ENCODE measurements around the gene DGKH. TPM values are rescaled to one million over a fixed set of nuclear protein-coding genes. Genes with fewer than 3 reads are reported as not detected.

DGKH gene
- total RNA-seq, 1 donor from 2014 or later, result 17.9 TPM

- Histone ChIP-seq H3K4me3 (ENCODE audit: low read depth, low read length) (no peak overlapping the region), H3K36me3 (ENCODE audit: control insufficient read depth, insufficient read depth, low read length) (peaks cover 1% of the 10 kb centered on the region), H3K27me3 (ENCODE audit: control insufficient read depth, insufficient read depth, low read length) (no peaks in the 10 kb centered on the region)
- DNase-seq (ENCODE audit: low read depth), result no peak
- TF ChIP-seq, protein P1, sequence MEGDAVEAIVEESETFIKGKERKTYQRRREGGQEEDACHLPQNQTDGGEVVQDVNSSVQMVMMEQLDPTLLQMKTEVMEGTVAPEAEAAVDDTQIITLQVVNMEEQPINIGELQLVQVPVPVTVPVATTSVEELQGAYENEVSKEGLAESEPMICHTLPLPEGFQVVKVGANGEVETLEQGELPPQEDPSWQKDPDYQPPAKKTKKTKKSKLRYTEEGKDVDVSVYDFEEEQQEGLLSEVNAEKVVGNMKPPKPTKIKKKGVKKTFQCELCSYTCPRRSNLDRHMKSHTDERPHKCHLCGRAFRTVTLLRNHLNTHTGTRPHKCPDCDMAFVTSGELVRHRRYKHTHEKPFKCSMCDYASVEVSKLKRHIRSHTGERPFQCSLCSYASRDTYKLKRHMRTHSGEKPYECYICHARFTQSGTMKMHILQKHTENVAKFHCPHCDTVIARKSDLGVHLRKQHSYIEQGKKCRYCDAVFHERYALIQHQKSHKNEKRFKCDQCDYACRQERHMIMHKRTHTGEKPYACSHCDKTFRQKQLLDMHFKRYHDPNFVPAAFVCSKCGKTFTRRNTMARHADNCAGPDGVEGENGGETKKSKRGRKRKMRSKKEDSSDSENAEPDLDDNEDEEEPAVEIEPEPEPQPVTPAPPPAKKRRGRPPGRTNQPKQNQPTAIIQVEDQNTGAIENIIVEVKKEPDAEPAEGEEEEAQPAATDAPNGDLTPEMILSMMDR (IDR thresholded peaks at IDR 0.05; ENCODE audit: insufficient read depth, low read length, poor library complexity, severe bottlenecking), result no peak
Observed at GRCh38 chr13:42057918-42058530, 9.6 kb downstream of the DGKH start.

DNA sequence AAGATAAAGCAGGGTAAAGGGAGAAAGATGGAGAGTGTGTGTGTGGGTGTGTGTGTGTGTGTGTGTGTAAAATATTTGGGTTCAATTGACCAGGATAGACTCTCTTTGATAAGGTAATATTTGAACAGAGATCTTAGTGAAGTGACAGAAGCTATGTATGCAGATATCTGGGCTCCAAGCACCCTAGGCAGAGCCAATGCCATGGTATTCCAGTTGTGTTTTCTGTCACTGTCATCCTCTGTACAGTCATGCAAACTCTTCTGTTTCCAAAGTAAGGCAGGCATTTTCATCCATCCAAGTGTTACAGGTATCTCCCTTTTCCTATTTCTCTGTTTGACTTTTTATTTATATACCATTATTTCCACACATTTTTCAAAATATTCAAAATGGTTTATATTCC lies 13.5 kb downstream of the DGKH start:
- TF ChIP-seq, protein P1 (IDR thresholded peaks at IDR 0.05; ENCODE audit: insufficient read depth, low read length, poor library complexity, severe bottlenecking), result no peak
- Histone ChIP-seq H3K36me3 (ENCODE audit: control insufficient read depth, insufficient read depth, low read length) (peaks cover 1% of the 10 kb centered on the region), H3K4me3 (ENCODE audit: low read depth, low read length) (no peak overlapping the region), H3K27me3 (ENCODE audit: control insufficient read depth, insufficient read depth, low read length) (no peaks in the 10 kb centered on the region)
- DNase-seq (ENCODE audit: low read depth), result no peak

GRCh38 chr13:42063105-42063504 lies 14.7 kb downstream of the DGKH start:
- Histone ChIP-seq H3K27me3 (ENCODE audit: control insufficient read depth, insufficient read depth, low read length) (no peaks in the 10 kb centered on the region), H3K36me3 (ENCODE audit: control insufficient read depth, insufficient read depth, low read length) (peaks cover 1% of the 10 kb centered on the region), H3K4me3 (ENCODE audit: low read depth, low read length) (no peak overlapping the region)
- TF ChIP-seq, protein P1 (IDR thresholded peaks at IDR 0.05; ENCODE audit: insufficient read depth, low read length, poor library complexity, severe bottlenecking), result no peak
- DNase-seq (ENCODE audit: low read depth), result no peak

DNA sequence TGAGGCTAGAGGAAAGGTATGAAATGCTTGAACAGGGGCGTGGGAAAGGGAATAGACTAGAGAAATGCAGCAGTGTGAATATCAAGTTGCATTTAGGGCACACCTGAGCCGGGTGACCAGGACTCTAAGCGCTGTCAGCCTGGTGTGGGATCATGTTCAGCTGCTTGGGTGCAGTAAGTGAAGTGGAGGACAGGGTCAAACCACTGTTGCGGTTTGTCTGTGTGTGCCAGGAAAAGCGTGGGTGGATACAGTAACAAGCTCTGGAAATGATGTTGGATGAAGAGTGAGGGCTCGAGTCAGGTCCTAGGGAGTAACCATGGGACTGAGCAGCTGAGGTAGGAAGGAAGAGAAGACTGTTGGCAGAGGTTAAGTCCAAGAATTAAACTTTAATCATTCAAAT lies 15.8 kb downstream of the DGKH start:
- no peak overlapping the region for H3K4me3 ChIP-seq (ENCODE audit: low read depth, low read length)
- TF ChIP-seq, protein P1 (IDR thresholded peaks at IDR 0.05; ENCODE audit: insufficient read depth, low read length, poor library complexity, severe bottlenecking), result no peak
- DNase-seq (ENCODE audit: low read depth), result peak; percentile 84
- H3K27me3 ChIP-seq (ENCODE audit: control insufficient read depth, insufficient read depth, low read length), result no peaks in the 10 kb centered on the region
- no peaks in the 10 kb centered on the region for H3K36me3 ChIP-seq (ENCODE audit: control insufficient read depth, insufficient read depth, low read length)

GRCh38 chr13:42064966-42065365 lies 16.5 kb downstream of the DGKH start:
- DNase-seq (ENCODE audit: low read depth), result no peak
- Histone ChIP-seq H3K36me3 (ENCODE audit: control insufficient read depth, insufficient read depth, low read length) (no peaks in the 10 kb centered on the region), H3K4me3 (ENCODE audit: low read depth, low read length) (no peak overlapping the region), H3K27me3 (ENCODE audit: control insufficient read depth, insufficient read depth, low read length) (no peaks in the 10 kb centered on the region)
- TF ChIP-seq, protein P1 (IDR thresholded peaks at IDR 0.05; ENCODE audit: insufficient read depth, low read length, poor library complexity, severe bottlenecking), result no peak

- DNase-seq (ENCODE audit: low read depth), result no peak
- Histone ChIP-seq H3K36me3 (ENCODE audit: control insufficient read depth, insufficient read depth, low read length) (no peaks in the 10 kb centered on the region), H3K27me3 (ENCODE audit: control insufficient read depth, insufficient read depth, low read length) (no peaks in the 10 kb centered on the region), H3K4me3 (ENCODE audit: low read depth, low read length) (no peak overlapping the region)
- TF ChIP-seq, protein P1 (IDR thresholded peaks at IDR 0.05; ENCODE audit: insufficient read depth, low read length, poor library complexity, severe bottlenecking), result no peak
Observed at GRCh38 chr13:42065414-42065813, 17.0 kb downstream of the DGKH start.

Measured in kidney epithelial cell (primary cell).